SK-N-SH (cell line): ENCODE measurements around the gene RAET1L. TPM values are rescaled to one million over a fixed set of nuclear protein-coding genes. Genes with fewer than 3 reads are reported as not detected.
"Not testable (repeated sequence)": the region's sequence is repeated elsewhere in the genome, so short reads cannot be mapped to it uniquely, and the experiment has no call there.

ENCODE experiments used
- CTCF ChIA-PET: fragments of 300-600, 350-600 bp; formaldehyde crosslinking; extraction: SDS; loops from one replicate; lab custom pipeline; 2021; lab: Yijun Ruan, JAX
- POLR2A ChIA-PET: fragments of 350-600 bp; sonication (Branson Sonifier 250); formaldehyde crosslinking; extraction: SDS; loops from one replicate; lab custom pipeline; 2020; ENCODE audit warnings: antibody characterized with exemption, inconsistent platforms; lab: Yijun Ruan, JAX
- DNase-seq: peaks from one replicate; pipeline ENCODE4 v3.0.0; 2012
- H2AFZ ChIP-seq: fragments of 200-600 bp; sonication (generic); 2 replicates; pipeline ENCODE4 v1.8.1; 2016; ENCODE audit warnings: antibody characterized with exemption, mild to moderate bottlenecking, low read depth
- H3F3A ChIP-seq: fragments of 200-600 bp; sonication (generic); replicated peaks from 2 replicates; pipeline ENCODE3; 2016; ENCODE audit warnings: antibody characterized with exemption, mild to moderate bottlenecking; ENCODE audit not compliant: insufficient read depth
- H3K27ac ChIP-seq, 2 experiments: fragments of 200-500 bp in 1 of 2; fragments of 200-600 bp in 1 of 2; sonication (Bioruptor generic) in 1 of 2; sonication (generic), shearing (Covaris generic) in 1 of 2; 2 replicates each; pipeline versions ENCODE4 v1.5.1 to v1.6.1; 2014 to 2016; ENCODE audit warnings: low read depth in 2 of 2, inconsistent platforms in 1 of 2, low read length in 1 of 2, mild to moderate bottlenecking in 1 of 2, mixed read lengths in 1 of 2
- H3K27me3 ChIP-seq: fragments of 200-600 bp; sonication (generic), shearing (Covaris generic); 2 replicates; pipeline ENCODE4 v1.6.1; 2016; ENCODE audit warnings: mixed run types; ENCODE audit not compliant: insufficient read depth
- H3K36me3 ChIP-seq, 2 experiments: fragments of 200-500 bp in 1 of 2; fragments of 200-600 bp in 1 of 2; sonication (Bioruptor generic) in 1 of 2; sonication (generic) in 1 of 2; replicated peaks in 1 of 2; 2 replicates each; pipeline versions ENCODE3 to v1.5.1; 2014 to 2016; ENCODE audit warnings: low read length in 1 of 2, mild to moderate bottlenecking in 1 of 2; ENCODE audit not compliant: insufficient read depth in 2 of 2, control insufficient read depth in 1 of 2
- H3K4me1 ChIP-seq, 2 experiments: fragments of 200-500 bp in 1 of 2; fragments of 200-600 bp in 1 of 2; sonication (Bioruptor generic) in 1 of 2; sonication (generic), shearing (Covaris generic) in 1 of 2; 2 replicates each; pipeline versions ENCODE4 v1.5.1 to v1.6.1; 2014 to 2016; ENCODE audit warnings: low read depth in 1 of 2, low read length in 1 of 2, mixed run types in 1 of 2; ENCODE audit not compliant: insufficient read depth in 2 of 2, control insufficient read depth in 1 of 2
- H3K4me2 ChIP-seq: fragments of 200-600 bp; sonication (generic), shearing (Covaris generic); 2 replicates; pipeline ENCODE4 v1.6.1; 2017; ENCODE audit warnings: mixed run types
- H3K4me3 ChIP-seq, 2 experiments: fragments of 200-500 bp in 1 of 2; fragments of 200-600 bp in 1 of 2; sonication (Bioruptor generic) in 1 of 2; sonication (generic), shearing (Covaris generic) in 1 of 2; 2 replicates each; pipeline versions ENCODE4 v1.5.1 to v1.8.1; 2014 to 2016; ENCODE audit warnings: low read depth in 2 of 2, inconsistent platforms in 1 of 2, low read length in 1 of 2, mild to moderate bottlenecking in 1 of 2, mixed read lengths in 1 of 2, moderate library complexity in 1 of 2
- H3K79me2 ChIP-seq: fragments of 200-600 bp; sonication (generic); 2 replicates; pipeline ENCODE4 v1.8.1; 2017; ENCODE audit warnings: mild to moderate bottlenecking; ENCODE audit not compliant: insufficient read depth
- H3K9ac ChIP-seq: fragments of 200-600 bp; sonication (generic); 2 replicates; pipeline ENCODE4 v1.6.1; 2017; ENCODE audit warnings: mixed run types
- H3K9me2 ChIP-seq: fragments of 200-600 bp; sonication (generic); 2 replicates; pipeline ENCODE4 v1.6.1; 2017; ENCODE audit warnings: mixed run types
- H3K9me3 ChIP-seq: fragments of 200-600 bp; sonication (generic); 2 replicates; pipeline ENCODE4 v1.6.1; 2017; ENCODE audit warnings: mixed run types, mild to moderate bottlenecking, moderate library complexity
- H4K20me1 ChIP-seq: fragments of 200-600 bp; sonication (generic); 2 replicates; pipeline ENCODE4 v1.6.1; 2017; ENCODE audit warnings: mild to moderate bottlenecking, mixed run types; ENCODE audit not compliant: insufficient read depth
- ELF1 ChIP-seq: IDR thresholded peaks from 2 replicates; pipeline ENCODE4 v1.4.0; 2012
- FOXM1 ChIP-seq: IDR thresholded peaks from 2 replicates; pipeline ENCODE4 v1.4.0; 2012; ENCODE audit warnings: low read depth, mild to moderate bottlenecking
- JUND ChIP-seq: IDR thresholded peaks from 2 replicates; pipeline ENCODE4 v1.4.0; 2012
- MAX ChIP-seq: IDR thresholded peaks from 2 replicates; pipeline ENCODE4 v1.4.0; 2012; ENCODE audit warnings: low read depth
- RAD21 ChIP-seq: IDR thresholded peaks from 2 replicates; pipeline ENCODE4 v1.6.1; 2012; ENCODE audit warnings: mild to moderate bottlenecking, low read length
- RCOR1 ChIP-seq: fragments of 150-350 bp; IDR thresholded peaks from 2 replicates; pipeline ENCODE4 v1.6.1; 2017; ENCODE audit warnings: antibody characterized with exemption, low read length
- REST ChIP-seq: IDR thresholded peaks from 2 replicates; pipeline ENCODE4 v1.6.1; 2012; ENCODE audit warnings: mild to moderate bottlenecking, low read depth, low read length, moderate library complexity
- RXRA ChIP-seq: IDR thresholded peaks from 2 replicates; pipeline ENCODE4 v1.4.0; 2012; ENCODE audit warnings: low read depth, mild to moderate bottlenecking, borderline replicate concordance
- SMC3 ChIP-seq: IDR thresholded peaks from 2 replicates; pipeline ENCODE4 v1.6.1; 2012; ENCODE audit warnings: low read depth, low read length, improper control_type of control experiment
- TCF12 ChIP-seq: IDR thresholded peaks from 2 replicates; pipeline ENCODE4 v1.4.0; 2012
- TEAD4 ChIP-seq: IDR thresholded peaks from 2 replicates; pipeline ENCODE4 v1.4.0; 2012; ENCODE audit warnings: mild to moderate bottlenecking, borderline replicate concordance; ENCODE audit not compliant: insufficient read depth
- WGBS: methylation state at CpG from one replicate; pipeline ENCODE4 v1.1.6; 2017; ENCODE audit warnings: low lambda C conversion rate; 5-methylcytosine and 5-hydroxymethylcytosine counted together
- polyA plus RNA-seq, 3 experiments: library from polyadenylated mRNA; depleted of rRNA; stranded (reverse); fragments of >200 nt; gene quantifications; 2 replicates each; pipeline ENCODE4 v1.2.3, GENCODE V29; 2012

Gene RAET1L
- polyA plus RNA-seq, 1 of the 3 experiments (the other 2 are of a cell fraction) = not detected

- Histone ChIP-seq H3K27ac (no peak overlapping the region), H3K4me1 (no peaks in the 10 kb centered on the region), H3K9ac (no peak overlapping the region), H2AFZ (no peak overlapping the region), H3K4me3 (no peak overlapping the region), H3K79me2 (no peaks in the 10 kb centered on the region), H3K9me3 (0 out of 2 replicates have a peak, but pooled peaks cover 7% of the 10 kb centered on the region), H3K36me3 (no peaks in the 10 kb centered on the region), H3K4me2 (no peak overlapping the region), H3K9me2 (no peaks in the 10 kb centered on the region), H3K27me3 (peaks cover 76% of the 10 kb centered on the region), H3F3A (no peaks in the 10 kb centered on the region), H4K20me1 (no peaks in the 10 kb centered on the region)
- DNase-seq = no peak
- no peak for TF ChIP-seq JUND
- no peak for TF ChIP-seq TEAD4
- no peak for TF ChIP-seq MAX
- no peak for TF ChIP-seq FOXM1
- TF ChIP-seq ELF1 = no peak
- no peak for TF ChIP-seq SMC3
- no peak for TF ChIP-seq RCOR1
- TF ChIP-seq REST = no peak
- no peak for TF ChIP-seq TCF12
- TF ChIP-seq RXRA = no peak
- TF ChIP-seq RAD21 = no peak
- WGBS = 12% methylated on average over 4 of the region's 4 CpGs
- ChIA-PET CTCF (no interaction called here), POLR2A (no interaction called here)
These were observed 33.5 kb downstream of the RAET1L start for GRCh38 chr6:149991838-149992237.

GRCh38 chr6:149991472-149991795 lies 33.9 kb downstream of the RAET1L start:
- H4K20me1 ChIP-seq, H3K9ac ChIP-seq, CTCF ChIA-PET, H2AFZ ChIP-seq, H3K27ac ChIP-seq, H3K9me3 ChIP-seq, H3K4me1 ChIP-seq, H3K79me2 ChIP-seq, H3K4me2 ChIP-seq, H3K36me3 ChIP-seq, H3F3A ChIP-seq, H3K9me2 ChIP-seq, DNase-seq, POLR2A ChIA-PET: not testable (repeated sequence)
- peak overlapping the region in 1 of 2 experiments; percentile 19; a peak in 1 of 4 replicates for H3K4me3 ChIP-seq
- 0% methylated on average over 2 of the region's 7 CpGs for WGBS
- peaks cover 81% of the 10 kb centered on the region for H3K27me3 ChIP-seq
